Adrenal gland (tissue), 12 donors: ENCODE results near the gene SEPTIN2. TPM values are rescaled to one million over a fixed set of nuclear protein-coding genes. Genes with fewer than 3 reads are reported as not detected.
"Not testable (repeated sequence)": the region's sequence is repeated elsewhere in the genome, so short reads cannot be mapped to it uniquely, and the experiment has no call there.

Experiments used
- DNase-seq, 7 donors: peaks; one replicate each; pipeline ENCODE4 v3.0.0-alpha.2; 2019 to 2020
- H3K27ac ChIP-seq, 5 donors: fragments of 200-600 bp; sonication (generic) in 4 of 5; 1 replicate in 3 of 5; 2 replicates in 2 of 5; pipeline versions ENCODE4 v1.5.1 to v1.8.0; 2016 to 2020; ENCODE audit warnings: mild to moderate bottlenecking in 1 of 5
- H3K27me3 ChIP-seq: fragments of 200-600 bp; 2 replicates; pipeline ENCODE4 v1.8.0; 2021
- H3K36me3 ChIP-seq, 2 donors: fragments of 200-600 bp; replicated peaks in 1 of 2; 1 replicate in 1 of 2; 2 replicates in 1 of 2; pipeline versions ENCODE4 v1.5.1 to v1.8.0; 2018 to 2022
- H3K4me1 ChIP-seq, 2 donors: fragments of 200-600 bp; replicated peaks in 1 of 2; 1 replicate in 1 of 2; 2 replicates in 1 of 2; pipeline versions ENCODE4 v1.5.1 to v1.8.0; 2018 to 2021
- H3K4me3 ChIP-seq, 4 donors: fragments of 200-600 bp; sonication (generic) in 3 of 4; one replicate each; pipeline ENCODE4 v1.5.1; 2016 to 2018
- H3K9me3 ChIP-seq, 3 donors: fragments of 200-600 bp; sonication (generic) in 1 of 3; replicated peaks in 1 of 3; 1 replicate in 2 of 3; 2 replicates in 1 of 3; pipeline versions ENCODE4 v1.5.1 to v1.8.0; 2016 to 2021
- CTCF ChIP-seq, 6 experiments: fragments of 450-650 bp in 4 of 6; fragments of 200-600 bp in 2 of 6; sonication (generic) in 1 of 6; IDR thresholded peaks; 1 replicate in 5 of 6; 2 replicates in 1 of 6; pipeline versions ENCODE4 v1.5.1 to v1.8.0; 2016 to 2021; ENCODE audit warnings: antibody characterized with exemption in 6 of 6, mild to moderate bottlenecking in 2 of 6, moderate library complexity in 1 of 6
- POLR2A ChIP-seq, 2 donors: fragments of 450-650 bp; IDR thresholded peaks; one replicate each; pipeline ENCODE4 v1.6.1; 2017; ENCODE audit warnings: antibody characterized with exemption in 2 of 2, mild to moderate bottlenecking in 2 of 2, moderate library complexity in 1 of 2
- WGBS, 4 donors: extraction: QIAGEN DNeasy Blood & Tissue Kit in 2 of 4; methylation state at CpG; one replicate each; pipeline versions ENCODE4 v1.1.5 to v1.1.7; 2013 to 2017; 5-methylcytosine and 5-hydroxymethylcytosine counted together
- intact Hi-C, 2 donors: fragments of 100-400 bp; cut with DNase I; formaldehyde crosslinking; loops; one replicate each; pipeline versions ENCODE4 v1.14.1 to v1.15.0; 2022 to 2023
- polyA plus RNA-seq, 3 donors: library from polyadenylated mRNA; stranded (reverse); fragments of 200-250 nt in 2 of 3; fragments of 350-450 nt in 1 of 3; fragmentation: Illumina TruSeq in 1 of 3; extraction: RNeasy Lipid Tissue Mini Kit (QIAGEN cat#74804) in 1 of 3; gene quantifications; one replicate each; pipeline ENCODE4 v1.2.3, GENCODE V29; 2013 to 2014
- total RNA-seq, 9 donors: library from RNA; depleted of rRNA in 4 of 9; stranded (reverse); fragments of >200 nt in 4 of 9; fragments of 120-200 nt in 1 of 9; fragmentation: NEBNext Ultra II Directional in 1 of 9; extraction: Animal tissue kit (Norgen Biotek cat#: 25700) in 1 of 9; gene quantifications; one replicate each; pipeline versions ENCODE4 v1.1.0 to v1.2.4, GENCODE V29; 2013 to 2023
- donor health status: healthy with polysubstance abuse.
- donor health status: Bipolar disorder and iron deficiency.
- donor health status: DM: yes; HTN: yes; CAD: no.
- donor health status: DM: no; HTN: no; CAD: no.
- donor health status: DM: no; HTN: no; CAD: no.
- donor health status: DM: yes; HTN: yes; CAD: no.

The SEPTIN2 gene
- total and polyA plus RNA-seq, 12 donors: 108 to 368 (median 251) TPM

DNA sequence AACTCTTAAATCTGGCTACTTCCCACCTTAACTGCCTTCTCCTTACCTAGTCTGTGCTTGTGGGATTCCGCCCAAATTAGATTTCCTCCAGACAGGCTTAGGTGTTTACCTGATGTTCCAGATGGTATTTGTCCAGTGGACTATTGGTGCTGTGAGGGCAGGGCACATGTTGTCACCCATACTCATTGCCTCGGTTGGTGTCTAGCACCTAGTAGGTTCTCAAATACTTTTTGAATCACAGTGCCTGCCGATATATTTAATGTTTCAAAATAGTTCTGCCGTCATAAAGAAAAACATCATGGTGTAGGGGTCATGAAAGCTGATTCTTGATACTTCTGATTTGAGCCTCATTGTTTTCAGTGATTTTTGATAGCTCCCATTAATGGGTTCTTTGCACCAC lies 1.1 kb downstream of the SEPTIN2 start:
- no peak for DNase-seq
- H3K4me1 ChIP-seq: peaks cover 42 to 62% of the 10 kb centered on the region in 2 donors
- intact Hi-C loops: no loop called here
- no peaks in the 10 kb centered on the region for H3K36me3 ChIP-seq
- peak overlapping the region in 3 of 4 donors; percentile 55 to 81 (median 71) for H3K4me3 ChIP-seq
- no peaks in the 10 kb centered on the region for H3K27me3 ChIP-seq
- no peaks in the 10 kb centered on the region for H3K9me3 ChIP-seq
- WGBS, 4 donors: 16 to 21% (median 16%) methylated on average over 4 of the region's 4 CpGs
- peak overlapping the region in 4 of 5 donors; percentile 90 to 100 (median 99) for H3K27ac ChIP-seq
- TF ChIP-seq CTCF (IDR thresholded peaks at IDR 0.05) (no peak), POLR2A (IDR thresholded peaks at IDR 0.05) (no peak)

DNA sequence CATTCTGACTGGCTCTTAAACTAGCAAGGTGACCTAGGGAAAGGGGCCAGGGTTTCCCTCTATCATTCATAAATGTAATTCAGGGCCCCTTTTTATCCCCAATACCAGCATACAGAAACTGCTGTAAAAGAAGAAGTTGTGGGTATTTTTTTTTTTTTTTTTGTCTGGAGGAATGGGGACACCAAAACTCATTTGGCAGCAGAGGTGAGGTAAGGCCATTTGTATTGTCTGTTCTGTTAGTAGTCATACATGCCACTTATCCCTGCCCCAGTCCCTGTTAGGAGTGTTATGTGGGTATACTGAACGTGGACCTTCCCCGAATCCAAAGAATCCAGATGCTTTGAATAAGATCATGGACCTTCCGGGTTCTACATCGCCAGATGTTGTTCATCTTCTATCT lies 1.7 kb downstream of the SEPTIN2 start:
- H3K4me1 ChIP-seq: peaks cover 47 to 67% of the 10 kb centered on the region in 2 donors
- no peak for TF ChIP-seq CTCF (IDR thresholded peaks at IDR 0.05)
- TF ChIP-seq POLR2A (IDR thresholded peaks at IDR 0.05): no peak
- no peaks in the 10 kb centered on the region for H3K27me3 ChIP-seq
- no peak overlapping the region for H3K27ac ChIP-seq
- no peaks in the 10 kb centered on the region for H3K9me3 ChIP-seq
- H3K4me3 ChIP-seq: peak overlapping the region in 1 of 4 donors; percentile 81
- DNase-seq: no peak
- no peaks in the 10 kb centered on the region for H3K36me3 ChIP-seq
- intact Hi-C loops: no loop called here
- WGBS, 4 donors: 66 to 76% (median 70%) methylated on average over 4 of the region's 4 CpGs

DNA sequence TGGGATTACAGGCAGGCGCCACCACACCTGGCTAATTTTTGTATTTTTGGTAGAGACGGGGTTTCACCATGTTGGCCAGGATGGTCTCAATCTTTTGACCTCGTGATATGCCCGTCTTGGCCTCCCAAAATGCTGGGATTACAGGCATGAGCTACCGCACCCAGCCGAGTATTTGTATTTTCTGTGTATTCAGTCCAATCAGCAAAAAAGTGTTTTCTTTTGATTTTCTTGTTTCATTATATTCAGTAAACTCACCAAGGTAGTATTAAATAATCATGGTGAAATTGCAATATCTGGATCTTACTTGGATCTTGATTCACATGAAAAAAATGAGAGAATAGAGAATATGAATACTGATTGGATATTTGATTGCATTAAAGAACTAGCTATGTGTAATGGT lies 3.1 kb downstream of the SEPTIN2 start:
- H3K4me1 ChIP-seq: peaks cover 47 to 72% of the 10 kb centered on the region in 2 donors
- H3K9me3 ChIP-seq, H3K36me3 ChIP-seq, intact Hi-C loops, H3K27me3 ChIP-seq, DNase-seq, H3K27ac ChIP-seq, H3K4me3 ChIP-seq: not testable (repeated sequence)
- WGBS, 4 donors: 91 to 93% (median 92%) methylated on average over 6 of the region's 6 CpGs

DNA sequence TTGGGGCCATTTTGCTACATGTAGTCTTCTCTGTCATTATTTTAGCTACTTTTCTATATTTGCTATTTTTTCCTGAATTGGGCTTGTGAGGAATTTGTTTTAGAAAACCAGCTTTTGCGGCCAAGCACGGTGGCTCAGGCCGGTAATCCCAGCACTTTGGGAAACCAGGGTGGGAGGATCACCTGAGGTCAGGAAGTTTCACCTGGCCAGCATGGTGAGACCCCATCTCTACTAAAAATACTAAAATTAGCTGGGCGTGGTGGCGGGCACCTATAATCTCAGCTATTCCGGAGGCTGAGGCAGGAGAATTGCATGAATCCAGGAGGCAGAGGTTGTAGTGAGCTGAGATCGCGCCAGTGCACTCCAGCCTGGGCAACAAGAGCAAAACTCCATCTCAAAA lies 4.7 kb downstream of the SEPTIN2 start:
- no peak overlapping the region for H3K4me3 ChIP-seq
- no peaks in the 10 kb centered on the region for H3K27me3 ChIP-seq
- 90 to 95% (median 92%) methylated on average over 8 of the region's 8 CpGs for WGBS, 4 donors
- no peaks in the 10 kb centered on the region for H3K36me3 ChIP-seq
- H3K4me1 ChIP-seq: peaks cover 47 to 83% of the 10 kb centered on the region in 2 donors
- H3K27ac ChIP-seq: peak overlapping the region in 1 of 5 donors; percentile 6
- TF ChIP-seq POLR2A (IDR thresholded peaks at IDR 0.05) (no peak), CTCF (IDR thresholded peaks at IDR 0.05) (no peak)
- H3K9me3 ChIP-seq: no peaks in the 10 kb centered on the region
- no peak for DNase-seq
- intact Hi-C loops: loop anchor here in 1 of 2 donors (10.0 kb wide), 1 partner anchor 56 kb away; no protein-coding TSS in a partner anchor

DNA sequence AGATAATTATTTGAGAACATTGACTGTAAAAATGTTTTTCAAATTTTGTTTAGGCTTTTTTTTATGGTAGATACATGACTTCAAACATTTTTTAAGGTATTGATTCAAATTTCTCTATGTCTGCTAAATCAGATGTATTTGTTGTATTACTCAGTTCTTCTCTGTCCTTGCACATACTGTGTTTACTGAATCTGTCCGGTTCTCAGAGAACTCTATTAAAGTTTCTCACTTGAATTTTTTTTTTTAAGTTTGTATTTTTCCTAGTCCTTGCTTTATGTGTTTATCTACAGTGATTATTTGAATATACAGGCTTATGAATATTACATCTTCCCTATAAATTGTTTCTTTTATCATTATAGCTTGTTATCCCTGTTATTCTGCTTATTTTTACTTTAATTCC lies 5.3 kb downstream of the SEPTIN2 start:
- TF ChIP-seq POLR2A (IDR thresholded peaks at IDR 0.05) (no peak), CTCF (IDR thresholded peaks at IDR 0.05) (no peak)
- peaks cover 47 to 84% of the 10 kb centered on the region in 2 donors for H3K4me1 ChIP-seq
- peak overlapping the region in 1 of 5 donors; percentile 18 for H3K27ac ChIP-seq
- H3K4me3 ChIP-seq: no peak overlapping the region
- no peaks in the 10 kb centered on the region for H3K9me3 ChIP-seq
- WGBS, 4 donors: 22 to 38% (median 31%) methylated on average over 1 of the region's 1 CpG
- H3K27me3 ChIP-seq: no peaks in the 10 kb centered on the region
- intact Hi-C loops: loop anchor here in 1 of 2 donors (10.0 kb wide), 1 partner anchor 56 kb away; no protein-coding TSS in a partner anchor
- no peaks in the 10 kb centered on the region for H3K36me3 ChIP-seq
- no peak for DNase-seq
